ENCODE results near the gene OR51Q1.

OR51Q1 gene

GRCh38 chr11:5421811-5422210 is at the start of gene OR51Q1:
TSS of gene OR51Q1 (plus strand) at chr11:5422111. CDS start at chr11:5422201, 90 bp downstream.
- DNase-seq (ENCODE audit: low spot score) = no peak

GRCh38 chr11:5380740-5381342 is 41.1 kb upstream of the OR51Q1 start:
- no peak for DNase-seq (ENCODE audit: low spot score)

GRCh38 chr11:5383576-5383975 is 38.3 kb upstream of the OR51Q1 start, which contains the start of gene OR51M1:
TSS of gene OR51M1 (plus strand) at chr11:5383812. CDS start at chr11:5389399, 5,587 bp downstream.
- DNase-seq (ENCODE audit: low spot score) = no peak

- DNase-seq (ENCODE audit: low spot score) = no peak
Measured at GRCh38 chr11:5384335-5384734, 37.6 kb upstream of the OR51Q1 start.

- DNase-seq (ENCODE audit: low spot score) = no peak
Measured at GRCh38 chr11:5390210-5390609, 31.7 kb upstream of the OR51Q1 start.

GRCh38 chr11:5394091-5394490 is 27.8 kb upstream of the OR51Q1 start:
- DNase-seq (ENCODE audit: low spot score) = no peak

GRCh38 chr11:5398936-5399335 is 23.0 kb upstream of the OR51Q1 start:
- no peak for DNase-seq (ENCODE audit: low spot score)

GRCh38 chr11:5405173-5405572 is 16.7 kb upstream of the OR51Q1 start:
- DNase-seq (ENCODE audit: low spot score) = no peak

GRCh38 chr11:5420993-5421392 is 918 bp upstream of the OR51Q1 start:
- no peak for DNase-seq (ENCODE audit: low spot score)

- DNase-seq (ENCODE audit: low spot score) = no peak
Measured at GRCh38 chr11:5423131-5423530, 1.2 kb downstream of the OR51Q1 start.

GRCh38 chr11:5441414-5441813 is 19.5 kb downstream of the OR51Q1 start, which contains the start of gene OR51I1:
TSS of gene OR51I1 (minus strand) at chr11:5441514. CDS start at chr11:5441514, 0 bp downstream.
- DNase-seq (ENCODE audit: low spot score) = no peak

- DNase-seq (ENCODE audit: low spot score) = no peak
Measured at GRCh38 chr11:5443835-5444393, 22.0 kb downstream of the OR51Q1 start.

GRCh38 chr11:5449023-5449422 is 27.1 kb downstream of the OR51Q1 start, which contains the start of gene OR51I2:
TSS of gene OR51I2 (plus strand) at chr11:5449323. CDS start at chr11:5453489, 4,166 bp downstream.
- no peak for DNase-seq (ENCODE audit: low spot score)

GRCh38 chr11:5449432-5449831 is 27.5 kb downstream of the OR51Q1 start:
- DNase-seq (ENCODE audit: low spot score) = no peak

GRCh38 chr11:5460983-5461621 is 39.2 kb downstream of the OR51Q1 start:
- no peak for DNase-seq (ENCODE audit: low spot score)

GRCh38 chr11:5467527-5467926 is 45.6 kb downstream of the OR51Q1 start:
- DNase-seq (ENCODE audit: low spot score) = no peak

Data from left forelimb (tissue), 1 donor.